Skin epidermis (tissue), 12 donors: Measurements from ENCODE around the gene TBRG4.

Experiments used
- H3K27ac ChIP-seq, 21 experiments: fragments of 200-600 bp; sonication (generic) in 11 of 21; one replicate each; pipeline ENCODE4 v1.5.0; 2020; ENCODE audit warnings: mild to moderate bottlenecking in 3 of 21, inconsistent platforms in 2 of 21, moderate library complexity in 2 of 21
- H3K4me3 ChIP-seq, 7 experiments: fragments of 200-600 bp; sonication (generic) in 2 of 7; one replicate each; pipeline ENCODE4 v1.5.0; 2020; ENCODE audit warnings: inconsistent platforms in 2 of 7, mild to moderate bottlenecking in 2 of 7, moderate library complexity in 1 of 7

The TBRG4 gene

GRCh38 chr7:45080958-45081669 lies 30.4 kb downstream of the TBRG4 start:
- no peak overlapping the region for H3K27ac ChIP-seq
- peak overlapping the region in 1 of 7 experiments; percentile 6 for H3K4me3 ChIP-seq

GRCh38 chr7:45080265-45080957 lies 31.1 kb downstream of the TBRG4 start:
- Histone ChIP-seq H3K27ac (no peak overlapping the region), H3K4me3 (peak overlapping the region in 1 of 7 experiments; percentile 6)

GRCh38 chr7:45078125-45078681 lies 33.3 kb downstream of the TBRG4 start:
- H3K4me3 ChIP-seq: no peak overlapping the region
- H3K27ac ChIP-seq: no peak overlapping the region

- Histone ChIP-seq H3K27ac (no peak overlapping the region), H3K4me3 (no peak overlapping the region)
Measured at GRCh38 chr7:45077579-45077978, 33.9 kb downstream of the TBRG4 start.

- Histone ChIP-seq H3K4me3 (no peak overlapping the region), H3K27ac (no peak overlapping the region)
Measured at GRCh38 chr7:45076946-45077345, 34.6 kb downstream of the TBRG4 start.

- Histone ChIP-seq H3K27ac (no peak overlapping the region), H3K4me3 (no peak overlapping the region)
Measured at GRCh38 chr7:45075871-45076796, 35.4 kb downstream of the TBRG4 start.

- Histone ChIP-seq H3K27ac (no peak overlapping the region), H3K4me3 (no peak overlapping the region)
Measured at GRCh38 chr7:45075355-45075644, 36.2 kb downstream of the TBRG4 start.

GRCh38 chr7:45074528-45075354 lies 36.8 kb downstream of the TBRG4 start:
- H3K4me3 ChIP-seq: no peak overlapping the region
- H3K27ac ChIP-seq: no peak overlapping the region

- H3K4me3 ChIP-seq: no peak overlapping the region
Measured at GRCh38 chr7:45073786-45074527, 37.5 kb downstream of the TBRG4 start.

GRCh38 chr7:45073031-45073785 lies 38.3 kb downstream of the TBRG4 start:
- H3K27ac ChIP-seq: no peak overlapping the region
- H3K4me3 ChIP-seq: no peak overlapping the region

More at GRCh38 chr7:45073786-45074527, 37.5 kb downstream of the TBRG4 start:
- H3K27ac ChIP-seq: no peak overlapping the region

GRCh38 chr7:45072131-45073030 lies 39.1 kb downstream of the TBRG4 start:
- Histone ChIP-seq H3K27ac (no peak overlapping the region), H3K4me3 (no peak overlapping the region)

GRCh38 chr7:45071528-45071927 lies 40.0 kb downstream of the TBRG4 start:
- Histone ChIP-seq H3K4me3 (no peak overlapping the region), H3K27ac (no peak overlapping the region)

GRCh38 chr7:45070254-45070642 lies 41.2 kb downstream of the TBRG4 start:
- H3K27ac ChIP-seq: no peak overlapping the region
- H3K4me3 ChIP-seq: no peak overlapping the region

GRCh38 chr7:45069444-45070253 lies 41.8 kb downstream of the TBRG4 start:
- Histone ChIP-seq H3K27ac (no peak overlapping the region), H3K4me3 (no peak overlapping the region)

- no peak overlapping the region for H3K4me3 ChIP-seq
- no peak overlapping the region for H3K27ac ChIP-seq
Measured at GRCh38 chr7:45068236-45069023, 43.1 kb downstream of the TBRG4 start.
